GM12873 (cell line): ENCODE measurements around the gene PRSS58.

Source experiments
- TF ChIP-seq, protein P1 (sequence below): IDR thresholded peaks from 2 replicates; pipeline ENCODE4 v1.5.1; 2012; ENCODE audit warnings: low read depth, mild to moderate bottlenecking, moderate library complexity, low read length, control low read depth; ENCODE audit not compliant: insufficient read depth; ENCODE audit errors: missing control alignments

The PRSS58 gene, protein sequence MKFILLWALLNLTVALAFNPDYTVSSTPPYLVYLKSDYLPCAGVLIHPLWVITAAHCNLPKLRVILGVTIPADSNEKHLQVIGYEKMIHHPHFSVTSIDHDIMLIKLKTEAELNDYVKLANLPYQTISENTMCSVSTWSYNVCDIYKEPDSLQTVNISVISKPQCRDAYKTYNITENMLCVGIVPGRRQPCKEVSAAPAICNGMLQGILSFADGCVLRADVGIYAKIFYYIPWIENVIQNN

DNA sequence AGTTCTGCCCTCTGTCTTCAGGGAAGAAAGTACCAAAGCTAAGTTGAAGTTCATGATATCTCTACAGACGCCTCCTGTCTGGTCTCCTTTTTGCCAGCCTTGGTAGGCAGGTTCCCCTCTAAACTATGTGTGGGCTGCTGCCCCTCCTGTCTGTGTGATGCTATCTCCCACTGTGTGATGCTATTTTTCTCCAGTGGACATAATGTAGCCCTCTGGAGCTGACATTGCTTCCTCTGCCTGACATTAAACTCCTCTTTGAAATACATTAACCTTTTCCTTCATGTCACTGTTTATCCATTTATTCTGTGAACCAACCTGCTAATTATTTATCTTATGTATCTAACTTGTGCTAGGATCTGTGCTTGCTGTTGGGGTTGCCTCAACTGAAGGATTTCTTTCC is at the start of gene PRSS58:
TSS of gene PRSS58 (minus strand) at position 101 of the 400 bp plus-strand sequence. CDS start 351 bp downstream, outside the sequence.
- TF ChIP-seq, protein P1, sequence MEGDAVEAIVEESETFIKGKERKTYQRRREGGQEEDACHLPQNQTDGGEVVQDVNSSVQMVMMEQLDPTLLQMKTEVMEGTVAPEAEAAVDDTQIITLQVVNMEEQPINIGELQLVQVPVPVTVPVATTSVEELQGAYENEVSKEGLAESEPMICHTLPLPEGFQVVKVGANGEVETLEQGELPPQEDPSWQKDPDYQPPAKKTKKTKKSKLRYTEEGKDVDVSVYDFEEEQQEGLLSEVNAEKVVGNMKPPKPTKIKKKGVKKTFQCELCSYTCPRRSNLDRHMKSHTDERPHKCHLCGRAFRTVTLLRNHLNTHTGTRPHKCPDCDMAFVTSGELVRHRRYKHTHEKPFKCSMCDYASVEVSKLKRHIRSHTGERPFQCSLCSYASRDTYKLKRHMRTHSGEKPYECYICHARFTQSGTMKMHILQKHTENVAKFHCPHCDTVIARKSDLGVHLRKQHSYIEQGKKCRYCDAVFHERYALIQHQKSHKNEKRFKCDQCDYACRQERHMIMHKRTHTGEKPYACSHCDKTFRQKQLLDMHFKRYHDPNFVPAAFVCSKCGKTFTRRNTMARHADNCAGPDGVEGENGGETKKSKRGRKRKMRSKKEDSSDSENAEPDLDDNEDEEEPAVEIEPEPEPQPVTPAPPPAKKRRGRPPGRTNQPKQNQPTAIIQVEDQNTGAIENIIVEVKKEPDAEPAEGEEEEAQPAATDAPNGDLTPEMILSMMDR = no peak

DNA sequence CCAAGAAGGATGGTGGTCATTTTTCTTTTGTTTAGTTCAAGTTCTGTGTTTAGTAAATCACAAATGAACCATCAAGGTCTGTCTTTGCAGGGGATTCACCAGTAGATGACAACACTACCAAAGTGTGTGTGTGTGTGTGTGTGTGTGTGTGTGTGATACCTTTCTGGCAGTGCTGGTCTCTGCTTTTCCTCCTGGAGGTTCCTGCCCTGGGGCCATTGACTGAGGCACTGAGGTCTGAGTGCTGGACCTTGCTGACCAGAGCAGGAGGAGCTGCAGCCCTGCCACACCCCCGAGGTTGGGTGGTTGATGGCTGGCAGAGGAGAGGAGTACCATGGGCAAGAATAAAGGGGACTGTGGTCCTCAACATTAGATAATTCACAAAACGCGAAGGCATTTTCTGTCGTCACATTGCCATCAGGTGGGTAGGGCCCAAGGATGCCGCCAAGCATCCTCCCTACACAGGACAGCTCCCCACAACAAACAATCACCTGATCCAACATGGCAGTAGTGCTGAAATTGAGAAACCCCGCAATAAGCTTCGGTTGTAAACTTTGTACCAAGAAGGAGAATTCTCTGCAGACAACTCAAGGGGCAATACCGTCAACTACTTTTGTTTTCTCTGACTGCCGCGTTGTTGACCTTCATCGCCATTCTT is 49.5 kb upstream of the PRSS58 start:
- TF ChIP-seq, protein P1 = no peak

DNA sequence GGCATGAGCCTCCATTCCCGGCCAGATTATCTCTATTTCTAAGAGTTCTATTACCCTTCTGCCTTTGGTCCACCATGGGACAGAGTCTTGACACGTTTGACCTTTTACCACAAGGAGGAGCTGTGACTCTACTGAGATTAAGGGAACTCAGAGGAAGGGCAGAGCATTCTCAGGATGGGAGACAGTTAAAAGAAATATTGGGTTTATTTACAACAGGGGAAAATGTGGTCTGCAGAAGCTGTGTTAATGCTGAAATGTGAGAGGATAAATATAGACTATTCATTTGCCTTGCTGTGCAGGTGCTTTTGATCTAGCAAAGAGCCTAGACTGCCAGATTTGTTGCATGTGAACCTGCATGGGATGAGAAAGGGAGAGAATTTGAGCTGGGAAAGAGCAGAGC is 45.8 kb upstream of the PRSS58 start:
- TF ChIP-seq, protein P1 = peak; percentile 52

DNA sequence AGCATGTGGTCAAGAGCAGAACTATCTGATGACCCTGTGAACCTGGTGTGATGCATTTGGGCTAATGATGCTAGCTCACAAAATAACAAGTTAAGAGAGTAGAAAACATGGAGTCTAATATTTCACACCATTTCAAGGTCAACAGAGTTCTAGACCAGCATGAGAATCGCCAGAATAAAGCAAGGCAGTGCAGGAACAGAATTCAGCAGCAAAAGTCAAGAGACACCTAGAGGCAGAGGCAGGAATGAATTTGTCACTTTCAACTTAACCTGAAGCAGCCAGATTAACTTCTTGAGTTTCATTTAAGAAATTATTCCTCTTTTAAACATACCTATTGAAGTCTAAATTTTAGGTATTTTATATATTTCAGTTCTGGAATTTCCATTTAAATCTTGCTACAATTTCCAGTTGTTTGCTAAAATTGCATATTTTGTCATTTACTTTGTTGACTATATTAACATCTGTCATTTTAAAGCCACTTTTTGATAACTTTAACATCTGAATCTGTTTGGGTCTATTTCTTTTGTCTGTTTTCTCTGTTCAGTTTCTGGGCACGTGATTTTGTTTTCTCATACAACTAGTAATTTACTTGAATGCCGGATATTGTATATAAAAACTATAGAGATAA is 44.2 kb upstream of the PRSS58 start:
- TF ChIP-seq, protein P1 = peak; percentile 66

DNA sequence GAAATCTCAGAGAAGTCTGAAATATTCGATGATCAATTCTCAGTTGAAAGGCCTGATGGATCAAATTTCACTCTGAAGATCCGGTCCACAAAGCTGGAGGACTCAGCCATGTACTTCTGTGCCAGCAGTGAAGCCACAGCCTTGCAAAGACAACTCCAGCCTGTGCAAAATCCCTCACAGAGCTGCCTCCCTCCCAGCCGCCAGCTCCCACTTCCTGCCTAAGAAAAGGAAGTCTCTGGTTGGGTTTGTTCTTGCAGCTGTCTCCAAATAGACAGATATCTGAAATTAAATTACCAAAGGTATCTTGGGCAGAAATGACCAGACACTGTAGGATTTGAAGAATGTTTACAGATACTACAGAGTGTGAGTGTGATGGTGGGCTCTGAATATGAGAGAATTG is 43.4 kb upstream of the PRSS58 start:
- TF ChIP-seq, protein P1 = no peak

DNA sequence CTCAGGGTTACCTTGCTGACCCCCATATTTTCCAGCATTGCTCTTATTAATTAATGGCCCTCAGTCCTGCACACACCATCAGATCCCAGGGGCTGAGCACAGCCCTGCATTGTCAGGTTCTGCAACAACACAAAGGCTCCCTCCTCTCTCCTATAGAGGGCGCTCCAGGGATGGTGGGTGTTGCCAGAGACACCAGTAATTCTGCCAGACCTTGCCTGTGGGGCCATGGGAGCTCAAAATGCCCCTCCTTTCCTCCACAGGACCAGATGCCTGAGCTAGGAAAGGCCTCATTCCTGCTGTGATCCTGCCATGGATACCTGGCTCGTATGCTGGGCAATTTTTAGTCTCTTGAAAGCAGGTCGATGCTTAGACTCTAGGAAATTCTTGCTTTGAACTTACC is 42.8 kb upstream of the PRSS58 start:
- TF ChIP-seq, protein P1 = peak; percentile 61

DNA sequence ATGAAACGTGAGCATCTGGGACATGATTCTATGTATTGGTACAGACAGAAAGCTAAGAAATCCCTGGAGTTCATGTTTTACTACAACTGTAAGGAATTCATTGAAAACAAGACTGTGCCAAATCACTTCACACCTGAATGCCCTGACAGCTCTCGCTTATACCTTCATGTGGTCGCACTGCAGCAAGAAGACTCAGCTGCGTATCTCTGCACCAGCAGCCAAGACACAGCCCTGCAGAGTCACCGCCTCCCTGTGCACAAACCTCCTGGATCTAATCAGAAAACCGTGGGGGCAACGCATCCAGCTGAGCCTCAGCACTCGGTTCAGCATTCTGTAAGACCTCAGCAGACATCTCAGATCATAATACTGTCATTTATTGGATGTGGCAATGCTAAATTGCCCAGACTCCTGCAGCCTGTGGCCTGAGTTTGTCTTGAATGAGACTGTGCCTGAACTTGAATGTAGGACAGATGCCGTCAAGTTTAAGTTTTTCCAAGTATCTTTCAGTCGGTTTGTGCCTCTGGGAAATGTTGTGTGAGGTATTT is 41.5 kb upstream of the PRSS58 start:
- TF ChIP-seq, protein P1 = no peak
